ENCODE data around the gene HPS6. TPM values are rescaled to one million over a fixed set of nuclear protein-coding genes. Genes with fewer than 3 reads are reported as not detected.

The HPS6 gene
- total RNA-seq, 1 donor from 2014 or later = 29.7 TPM

GRCh38 chr10:102090772-102091171 lies 25.6 kb downstream of the HPS6 start:
- intact Hi-C loops (cut with DNase I) = no loop called here

GRCh38 chr10:102096449-102096848 lies 31.3 kb downstream of the HPS6 start:
- H3K4me1 ChIP-seq = no peaks in the 10 kb centered on the region
- intact Hi-C loops (cut with DNase I) = no loop called here
- DNase-seq (ENCODE audit: extremely low spot score in 2 of 2) = no peak
- no peaks in the 10 kb centered on the region for H3K9me3 ChIP-seq
- no peaks in the 10 kb centered on the region for H3K36me3 ChIP-seq
- TF ChIP-seq POLR2AphosphoS5 (IDR thresholded peaks at IDR 0.05; ENCODE audit: insufficient read depth in 1 of 2, low read depth in 1 of 2) (no peak), POLR2A (IDR thresholded peaks at IDR 0.05) (no peak)
- TF ChIP-seq, protein P1, sequence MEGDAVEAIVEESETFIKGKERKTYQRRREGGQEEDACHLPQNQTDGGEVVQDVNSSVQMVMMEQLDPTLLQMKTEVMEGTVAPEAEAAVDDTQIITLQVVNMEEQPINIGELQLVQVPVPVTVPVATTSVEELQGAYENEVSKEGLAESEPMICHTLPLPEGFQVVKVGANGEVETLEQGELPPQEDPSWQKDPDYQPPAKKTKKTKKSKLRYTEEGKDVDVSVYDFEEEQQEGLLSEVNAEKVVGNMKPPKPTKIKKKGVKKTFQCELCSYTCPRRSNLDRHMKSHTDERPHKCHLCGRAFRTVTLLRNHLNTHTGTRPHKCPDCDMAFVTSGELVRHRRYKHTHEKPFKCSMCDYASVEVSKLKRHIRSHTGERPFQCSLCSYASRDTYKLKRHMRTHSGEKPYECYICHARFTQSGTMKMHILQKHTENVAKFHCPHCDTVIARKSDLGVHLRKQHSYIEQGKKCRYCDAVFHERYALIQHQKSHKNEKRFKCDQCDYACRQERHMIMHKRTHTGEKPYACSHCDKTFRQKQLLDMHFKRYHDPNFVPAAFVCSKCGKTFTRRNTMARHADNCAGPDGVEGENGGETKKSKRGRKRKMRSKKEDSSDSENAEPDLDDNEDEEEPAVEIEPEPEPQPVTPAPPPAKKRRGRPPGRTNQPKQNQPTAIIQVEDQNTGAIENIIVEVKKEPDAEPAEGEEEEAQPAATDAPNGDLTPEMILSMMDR (IDR thresholded peaks at IDR 0.05) = no peak
- H3K27ac ChIP-seq = no peak overlapping the region
- H3K4me3 ChIP-seq = no peak overlapping the region
- no peaks in the 10 kb centered on the region for H3K27me3 ChIP-seq

More at GRCh38 chr10:102090772-102091171, 25.6 kb downstream of the HPS6 start:
- Histone ChIP-seq H3K36me3 (no peaks in the 10 kb centered on the region), H3K27me3 (no peaks in the 10 kb centered on the region), H3K4me3 (no peak overlapping the region), H3K4me1 (no peaks in the 10 kb centered on the region), H3K9me3 (no peaks in the 10 kb centered on the region), H3K27ac (no peak overlapping the region)
- TF ChIP-seq, protein P1 (IDR thresholded peaks at IDR 0.05) = no peak
- no peak for TF ChIP-seq POLR2AphosphoS5 (IDR thresholded peaks at IDR 0.05; ENCODE audit: insufficient read depth in 1 of 2, low read depth in 1 of 2)
- no peak for TF ChIP-seq POLR2A (IDR thresholded peaks at IDR 0.05)
- DNase-seq (ENCODE audit: extremely low spot score in 2 of 2) = no peak

DNA sequence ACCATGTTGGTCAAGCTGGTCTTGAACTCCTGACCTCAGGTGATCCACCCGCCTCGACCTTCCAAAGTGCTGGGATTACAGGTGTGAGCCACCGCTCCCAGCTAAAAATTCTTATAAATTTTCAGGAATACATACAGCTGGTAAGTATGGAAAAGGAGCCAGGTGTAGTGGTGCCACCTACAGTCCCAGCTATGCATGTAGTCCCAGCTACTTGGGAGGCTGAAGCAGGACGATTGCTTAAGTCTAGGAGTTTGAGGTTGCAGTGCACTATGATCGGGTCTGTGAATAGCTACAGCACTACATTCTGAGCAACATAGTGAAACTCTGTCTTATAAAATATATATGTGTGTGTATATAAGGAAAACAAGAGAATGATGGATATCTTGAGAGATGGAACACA lies 36.0 kb downstream of the HPS6 start:
- TF ChIP-seq POLR2A (IDR thresholded peaks at IDR 0.05) = no peak
- TF ChIP-seq, protein P1 (IDR thresholded peaks at IDR 0.05) = no peak
- no peak for TF ChIP-seq POLR2AphosphoS5 (IDR thresholded peaks at IDR 0.05; ENCODE audit: insufficient read depth in 1 of 2, low read depth in 1 of 2)
- no peak overlapping the region for H3K27ac ChIP-seq
- DNase-seq (ENCODE audit: extremely low spot score in 2 of 2) = no peak
- intact Hi-C loops (cut with DNase I) = no loop called here
- H3K4me1 ChIP-seq = no peaks in the 10 kb centered on the region
- no peaks in the 10 kb centered on the region for H3K27me3 ChIP-seq
- no peak overlapping the region for H3K4me3 ChIP-seq
- no peaks in the 10 kb centered on the region for H3K36me3 ChIP-seq
- H3K9me3 ChIP-seq = no peaks in the 10 kb centered on the region

- intact Hi-C loops (cut with DNase I) = no loop called here
- H3K4me3 ChIP-seq = no peak overlapping the region
- H3K27ac ChIP-seq = no peak overlapping the region
- no peak for TF ChIP-seq POLR2AphosphoS5 (IDR thresholded peaks at IDR 0.05; ENCODE audit: insufficient read depth in 1 of 2, low read depth in 1 of 2)
- TF ChIP-seq, protein P1 (IDR thresholded peaks at IDR 0.05) = no peak
- no peak for TF ChIP-seq POLR2A (IDR thresholded peaks at IDR 0.05)
- DNase-seq (ENCODE audit: extremely low spot score in 2 of 2) = no peak
- no peaks in the 10 kb centered on the region for H3K9me3 ChIP-seq
- no peaks in the 10 kb centered on the region for H3K27me3 ChIP-seq
- H3K4me1 ChIP-seq = no peaks in the 10 kb centered on the region
- peaks cover 0 to 7% of the 10 kb centered on the region in 2 donors for H3K36me3 ChIP-seq
These were observed 37.3 kb downstream of the HPS6 start for GRCh38 chr10:102102421-102102820.

DNA sequence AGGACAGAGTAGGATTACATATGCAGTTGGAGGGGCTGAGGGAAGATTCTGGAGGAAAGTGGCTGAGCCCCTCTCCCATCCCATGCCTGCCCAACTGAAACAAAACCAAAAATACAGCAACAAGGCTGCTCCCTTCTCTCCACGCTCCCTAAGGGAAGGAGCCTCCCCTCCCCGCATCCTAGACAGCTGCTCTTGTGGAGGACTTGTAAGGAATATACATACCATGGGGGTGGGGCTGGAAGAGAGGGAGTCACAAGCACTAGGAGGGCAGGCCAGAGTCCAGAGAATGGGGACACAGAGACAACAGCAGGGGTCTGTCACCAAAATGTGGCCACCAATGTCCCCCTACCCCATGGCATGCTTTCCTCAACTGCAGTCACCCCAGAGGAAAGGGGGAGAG lies 41.8 kb downstream of the HPS6 start:
- DNase-seq (ENCODE audit: extremely low spot score in 2 of 2) = no peak
- H3K27me3 ChIP-seq = no peaks in the 10 kb centered on the region
- H3K9me3 ChIP-seq = no peaks in the 10 kb centered on the region
- no peak for TF ChIP-seq POLR2A (IDR thresholded peaks at IDR 0.05)
- TF ChIP-seq, protein P1 (IDR thresholded peaks at IDR 0.05) = no peak
- no peak for TF ChIP-seq POLR2AphosphoS5 (IDR thresholded peaks at IDR 0.05; ENCODE audit: insufficient read depth in 1 of 2, low read depth in 1 of 2)
- H3K4me1 ChIP-seq = peaks cover 11% of the 10 kb centered on the region
- peaks cover 5 to 47% of the 10 kb centered on the region in 2 donors for H3K36me3 ChIP-seq
- H3K27ac ChIP-seq = no peak overlapping the region
- intact Hi-C loops (cut with DNase I) = no loop called here
- no peak overlapping the region for H3K4me3 ChIP-seq
